ENCODE measurements around the gene PDZD7.

PDZD7 gene

DNA sequence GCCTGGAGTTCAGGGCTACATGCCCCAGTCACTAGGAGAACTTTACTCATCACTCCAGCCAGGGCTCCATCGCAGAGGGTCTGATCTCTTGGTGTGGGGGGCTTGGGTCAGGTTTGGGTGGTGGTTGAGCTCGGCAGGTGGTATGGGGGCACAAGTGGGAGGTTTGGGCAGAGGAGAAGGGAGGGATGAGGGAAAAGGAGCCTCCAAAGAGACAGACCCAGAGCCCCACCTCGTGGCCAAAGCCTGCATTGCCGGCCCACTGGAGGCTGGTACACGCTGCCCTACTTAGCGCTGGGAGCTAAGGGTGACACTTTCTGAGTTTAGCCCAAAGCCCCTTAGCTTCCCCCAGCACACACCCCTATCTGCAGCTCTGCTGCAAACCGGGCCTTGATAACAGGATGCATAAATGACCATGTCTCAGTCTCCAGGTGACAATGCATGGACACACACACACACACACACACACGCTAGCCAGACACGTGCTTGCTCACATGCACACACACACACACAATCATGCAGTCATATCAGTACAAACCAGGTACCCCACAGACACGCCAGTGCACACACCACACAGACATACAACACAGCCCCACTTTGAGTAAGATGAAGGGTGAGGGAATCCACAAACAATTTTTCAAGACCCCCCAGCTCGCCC, 16.6 kb downstream of the PDZD7 start:
- H3K4me1 ChIP-seq: peaks cover 8% of the 10 kb centered on the region
- H3K27me3 ChIP-seq: no peaks in the 10 kb centered on the region
- DNase-seq: peak; percentile 84
- TF ChIP-seq, protein P1, sequence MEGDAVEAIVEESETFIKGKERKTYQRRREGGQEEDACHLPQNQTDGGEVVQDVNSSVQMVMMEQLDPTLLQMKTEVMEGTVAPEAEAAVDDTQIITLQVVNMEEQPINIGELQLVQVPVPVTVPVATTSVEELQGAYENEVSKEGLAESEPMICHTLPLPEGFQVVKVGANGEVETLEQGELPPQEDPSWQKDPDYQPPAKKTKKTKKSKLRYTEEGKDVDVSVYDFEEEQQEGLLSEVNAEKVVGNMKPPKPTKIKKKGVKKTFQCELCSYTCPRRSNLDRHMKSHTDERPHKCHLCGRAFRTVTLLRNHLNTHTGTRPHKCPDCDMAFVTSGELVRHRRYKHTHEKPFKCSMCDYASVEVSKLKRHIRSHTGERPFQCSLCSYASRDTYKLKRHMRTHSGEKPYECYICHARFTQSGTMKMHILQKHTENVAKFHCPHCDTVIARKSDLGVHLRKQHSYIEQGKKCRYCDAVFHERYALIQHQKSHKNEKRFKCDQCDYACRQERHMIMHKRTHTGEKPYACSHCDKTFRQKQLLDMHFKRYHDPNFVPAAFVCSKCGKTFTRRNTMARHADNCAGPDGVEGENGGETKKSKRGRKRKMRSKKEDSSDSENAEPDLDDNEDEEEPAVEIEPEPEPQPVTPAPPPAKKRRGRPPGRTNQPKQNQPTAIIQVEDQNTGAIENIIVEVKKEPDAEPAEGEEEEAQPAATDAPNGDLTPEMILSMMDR (IDR thresholded peaks at IDR 0.05; ENCODE audit: low read depth, low read length): peak; percentile 91
- H3K9me3 ChIP-seq: no peaks in the 10 kb centered on the region
- no peaks in the 10 kb centered on the region for H3K36me3 ChIP-seq
- no peak overlapping the region for H3K4me3 ChIP-seq (ENCODE audit: low read depth, low read length)

DNA sequence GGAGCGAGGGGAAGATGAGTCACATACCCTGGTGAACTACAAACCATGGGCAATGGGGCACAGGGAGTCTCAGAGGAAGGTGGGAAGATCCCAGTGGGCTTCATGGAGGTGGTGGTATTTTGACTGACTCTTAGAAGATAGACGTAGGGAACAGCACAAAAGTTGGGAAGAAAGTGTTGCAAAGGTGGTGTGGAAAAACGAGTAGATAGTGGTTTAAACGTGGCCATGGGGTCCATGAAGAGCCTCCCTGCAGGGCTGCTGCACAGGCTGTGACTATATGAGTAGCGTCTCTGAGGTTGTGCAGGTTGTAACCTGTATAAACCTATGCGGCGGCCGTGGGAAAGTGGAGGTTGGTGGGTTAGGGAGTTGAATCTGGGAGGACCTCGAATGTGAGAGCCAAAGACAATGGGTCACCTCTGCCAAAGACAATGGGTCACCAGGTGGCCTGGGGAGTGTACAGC, 17.5 kb downstream of the PDZD7 start:
- Histone ChIP-seq H3K27me3 (no peaks in the 10 kb centered on the region), H3K4me3 (ENCODE audit: low read depth, low read length) (no peak overlapping the region), H3K36me3 (no peaks in the 10 kb centered on the region), H3K9me3 (no peaks in the 10 kb centered on the region), H3K4me1 (peaks cover 9% of the 10 kb centered on the region)
- no peak for DNase-seq
- TF ChIP-seq, protein P1 (IDR thresholded peaks at IDR 0.05; ENCODE audit: low read depth, low read length): no peak

DNA sequence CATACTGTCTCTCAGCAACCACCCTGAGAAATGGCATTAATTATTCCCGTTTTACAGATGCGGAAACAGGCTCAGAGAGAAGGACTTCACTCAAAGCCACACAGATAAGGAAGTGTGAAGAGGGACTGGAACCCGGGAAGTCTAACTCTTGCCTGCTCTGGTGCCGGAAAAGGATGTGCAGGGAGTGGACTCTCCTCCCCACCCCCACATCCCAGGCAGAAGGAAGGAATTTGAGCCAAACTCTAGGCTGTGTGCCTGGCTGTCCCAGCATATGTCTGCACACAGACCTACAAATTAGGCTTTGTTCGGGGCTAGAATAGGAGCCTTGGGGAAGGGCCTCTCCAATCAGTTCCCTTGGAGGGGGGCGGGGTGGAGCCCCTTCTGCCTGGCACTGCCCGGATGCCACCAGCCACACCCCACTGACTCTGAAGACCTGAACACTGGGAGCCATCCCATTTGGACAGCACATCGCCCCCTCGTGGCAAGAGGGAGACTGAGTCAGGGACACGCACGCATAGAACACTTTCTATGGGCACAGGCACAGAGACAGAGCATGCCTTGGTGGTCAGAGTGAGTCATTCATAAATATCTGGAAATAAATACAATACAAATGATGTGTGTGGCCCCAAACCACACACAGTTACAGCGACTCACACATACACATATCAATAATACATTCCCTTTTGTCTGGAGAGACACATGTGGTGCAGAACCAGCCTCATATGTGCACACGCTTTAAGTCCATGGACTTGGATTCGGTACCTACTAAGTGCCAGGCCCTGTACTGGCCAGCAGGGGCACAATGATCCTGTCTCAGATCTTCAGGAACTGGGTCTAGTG, 18.2 kb downstream of the PDZD7 start:
- no peaks in the 10 kb centered on the region for H3K9me3 ChIP-seq
- H3K36me3 ChIP-seq: no peaks in the 10 kb centered on the region
- no peak overlapping the region for H3K4me3 ChIP-seq (ENCODE audit: low read depth, low read length)
- DNase-seq: peak; percentile 90
- peaks cover 13% of the 10 kb centered on the region for H3K4me1 ChIP-seq
- no peaks in the 10 kb centered on the region for H3K27me3 ChIP-seq
- TF ChIP-seq, protein P1 (IDR thresholded peaks at IDR 0.05; ENCODE audit: low read depth, low read length): peak; percentile 87

DNA sequence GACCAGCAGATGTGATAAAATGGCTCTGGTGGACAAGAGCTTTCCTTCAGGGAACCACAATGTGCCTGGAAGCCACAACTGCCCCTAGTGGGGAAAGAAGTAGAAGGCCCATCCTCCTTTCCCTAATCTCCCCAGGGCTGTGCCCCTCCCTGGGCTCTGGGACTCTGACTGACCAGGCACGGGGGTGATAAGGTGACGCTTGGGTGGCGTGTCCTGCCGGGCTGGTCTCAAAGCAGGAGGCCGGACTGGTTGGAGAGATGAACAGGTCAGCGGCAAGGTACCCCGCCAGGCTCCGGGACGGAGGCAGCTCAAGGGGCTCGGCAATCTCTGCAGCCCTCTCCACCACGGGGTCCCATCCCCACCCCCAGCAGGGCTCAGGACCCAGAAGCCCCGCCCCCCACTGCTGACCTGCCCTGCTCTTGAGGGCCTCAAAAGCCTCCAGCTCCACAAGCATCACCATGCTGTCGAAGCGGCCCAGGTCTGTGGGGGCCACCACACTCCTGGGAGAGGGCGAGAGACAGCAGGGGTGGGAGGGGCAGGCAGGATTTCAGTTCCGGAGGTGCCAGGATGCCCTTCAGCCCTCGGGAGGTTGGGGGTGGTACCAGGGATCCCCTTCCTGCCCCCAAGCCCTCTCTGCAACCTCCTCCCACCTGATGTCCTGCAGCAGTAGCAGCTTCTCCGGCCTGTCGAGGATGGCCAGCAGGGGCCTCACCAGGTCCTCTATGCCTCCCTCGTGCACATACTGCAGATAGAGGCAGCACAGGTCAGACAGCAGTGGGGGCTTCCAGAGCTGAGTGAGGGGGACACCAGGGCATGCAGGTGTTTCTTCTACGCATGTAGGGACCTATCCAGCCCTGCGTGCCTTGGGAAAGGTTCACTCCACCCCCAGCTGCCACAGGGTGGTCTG, 19.2 kb downstream of the PDZD7 start:
- H3K4me1 ChIP-seq: peaks cover 18% of the 10 kb centered on the region
- no peaks in the 10 kb centered on the region for H3K9me3 ChIP-seq
- H3K4me3 ChIP-seq (ENCODE audit: low read depth, low read length): no peak overlapping the region
- peaks cover 4% of the 10 kb centered on the region; the same call in 1 of the 2 replicates for H3K36me3 ChIP-seq
- TF ChIP-seq, protein P1 (IDR thresholded peaks at IDR 0.05; ENCODE audit: low read depth, low read length): peak; percentile 48
- H3K27me3 ChIP-seq: no peaks in the 10 kb centered on the region
- no peak for DNase-seq

DNA sequence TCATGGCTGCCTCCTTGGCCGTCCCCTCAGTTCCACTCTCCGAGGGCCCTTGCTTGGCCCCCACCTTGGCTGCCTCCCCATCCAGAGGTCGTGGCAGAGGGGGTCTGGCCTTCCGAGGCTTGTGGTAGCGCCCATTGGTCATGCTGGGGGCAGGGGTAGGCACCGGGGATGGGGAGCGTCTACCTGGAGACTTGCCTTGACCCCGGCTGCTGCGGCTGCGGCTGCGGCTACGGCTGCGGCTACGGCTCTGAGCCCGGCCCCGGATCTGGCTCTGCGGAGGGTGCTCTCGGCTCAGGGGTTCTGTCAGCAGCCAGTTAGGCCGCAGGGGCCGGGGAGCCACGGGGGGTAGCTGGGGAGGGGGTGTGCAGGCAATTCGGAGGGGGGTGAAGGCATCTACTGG, 20.6 kb downstream of the PDZD7 start:
- TF ChIP-seq, protein P1 (IDR thresholded peaks at IDR 0.05; ENCODE audit: low read depth, low read length): no peak
- Histone ChIP-seq H3K4me1 (peaks cover 18% of the 10 kb centered on the region), H3K9me3 (no peaks in the 10 kb centered on the region)

More for the DNA sequence above, 20.6 kb downstream of the PDZD7 start:
- no peak overlapping the region for H3K4me3 ChIP-seq (ENCODE audit: low read depth, low read length)
- H3K36me3 ChIP-seq: peaks cover 18% of the 10 kb centered on the region
- no peaks in the 10 kb centered on the region for H3K27me3 ChIP-seq
- no peak for DNase-seq

Data from BE2C (cell line).